KMS-11 (cell line): Measurements from ENCODE around the gene CD83.

Experiments used
- H2AFZ ChIP-seq: fragments of 200-600 bp; sonication (generic); 2 replicates; pipeline ENCODE4 v1.6.1; 2016; ENCODE audit warnings: antibody characterized with exemption, mixed run types, low read depth
- H3K27ac ChIP-seq: fragments of 200-600 bp; sonication (generic); 2 replicates; pipeline ENCODE4 v1.6.1; 2016; ENCODE audit warnings: mild to moderate bottlenecking, mixed run types
- H3K27me3 ChIP-seq: fragments of 200-600 bp; sonication (generic); 2 replicates; pipeline ENCODE4 v1.6.1; 2017; ENCODE audit warnings: mild to moderate bottlenecking, low read depth, mixed run types, moderate library complexity; ENCODE audit not compliant: insufficient read depth
- H3K36me3 ChIP-seq: fragments of 200-600 bp; sonication (generic); 2 replicates; pipeline ENCODE4 v1.6.1; 2017; ENCODE audit warnings: mild to moderate bottlenecking, mixed run types; ENCODE audit not compliant: insufficient read depth
- H3K4me1 ChIP-seq: fragments of 200-600 bp; sonication (generic); 2 replicates; pipeline ENCODE4 v1.6.1; 2016; ENCODE audit warnings: mild to moderate bottlenecking, low read depth, mixed run types; ENCODE audit not compliant: poor library complexity, severe bottlenecking
- H3K4me2 ChIP-seq: fragments of 200-600 bp; sonication (generic); 2 replicates; pipeline ENCODE4 v1.7.0; 2016; ENCODE audit warnings: mild to moderate bottlenecking, mixed run types
- H3K4me3 ChIP-seq: fragments of 200-600 bp; sonication (generic); IDR thresholded peaks from 2 replicates; pipeline ENCODE4 v1.6.1; 2017; ENCODE audit warnings: low read depth, low read length, mixed read lengths; ENCODE audit not compliant: insufficient read depth
- H3K79me2 ChIP-seq: fragments of 200-600 bp; sonication (generic); 2 replicates; pipeline ENCODE4 v1.6.1; 2016; ENCODE audit warnings: low read depth, mixed run types; ENCODE audit not compliant: insufficient read depth
- H3K9ac ChIP-seq: fragments of 200-600 bp; sonication (generic); 2 replicates; pipeline ENCODE4 v1.6.1; 2016; ENCODE audit warnings: mild to moderate bottlenecking, mixed run types
- H4K20me1 ChIP-seq: fragments of 200-600 bp; sonication (generic); 2 replicates; pipeline ENCODE4 v1.6.1; 2016; ENCODE audit warnings: mild to moderate bottlenecking, mixed run types; ENCODE audit not compliant: insufficient read depth
- CTCF ChIP-seq: fragments of 200-600 bp; sonication (generic); conservative IDR thresholded peaks from 2 replicates; pipeline ENCODE4 v1.6.1; 2017; ENCODE audit warnings: low read depth, mild to moderate bottlenecking, antibody characterized with exemption, low read length, moderate library complexity, mixed read lengths

Gene CD83

GRCh38 chr6:14166839-14167238, 49.3 kb downstream of the CD83 start:
- H3K36me3 ChIP-seq, result no peaks in the 10 kb centered on the region
- H3K4me3 ChIP-seq, result no peak overlapping the region
- no peak overlapping the region for H3K4me2 ChIP-seq
- H3K27ac ChIP-seq, result no peak overlapping the region
- no peak overlapping the region for H3K9ac ChIP-seq
- no peaks in the 10 kb centered on the region for H3K4me1 ChIP-seq
- H3K79me2 ChIP-seq, result no peaks in the 10 kb centered on the region
- no peak for TF ChIP-seq CTCF
- no peaks in the 10 kb centered on the region for H4K20me1 ChIP-seq
- no peak overlapping the region for H2AFZ ChIP-seq
- H3K27me3 ChIP-seq, result no peaks in the 10 kb centered on the region

- H3K4me2 ChIP-seq, result no peak overlapping the region
- no peaks in the 10 kb centered on the region for H3K79me2 ChIP-seq
- no peak overlapping the region for H3K9ac ChIP-seq
- H3K4me1 ChIP-seq, result no peaks in the 10 kb centered on the region
- H2AFZ ChIP-seq, result no peak overlapping the region
- TF ChIP-seq CTCF, result no peak
- no peaks in the 10 kb centered on the region for H4K20me1 ChIP-seq
- no peaks in the 10 kb centered on the region for H3K36me3 ChIP-seq
- no peak overlapping the region for H3K4me3 ChIP-seq
- no peaks in the 10 kb centered on the region for H3K27me3 ChIP-seq
- H3K27ac ChIP-seq, result no peak overlapping the region
Observed at GRCh38 chr6:14170128-14170527, 52.6 kb downstream of the CD83 start.

GRCh38 chr6:14172562-14172961, 55.0 kb downstream of the CD83 start:
- Histone ChIP-seq H3K4me1 (no peaks in the 10 kb centered on the region), H3K79me2 (no peaks in the 10 kb centered on the region), H3K9ac (no peak overlapping the region), H3K27ac (no peak overlapping the region), H3K36me3 (no peaks in the 10 kb centered on the region), H2AFZ (no peak overlapping the region), H3K4me2 (no peak overlapping the region), H3K27me3 (no peaks in the 10 kb centered on the region), H3K4me3 (no peak overlapping the region), H4K20me1 (no peaks in the 10 kb centered on the region)
- TF ChIP-seq CTCF, result no peak

- Histone ChIP-seq H2AFZ (no peak overlapping the region), H3K27ac (no peak overlapping the region), H3K4me3 (no peak overlapping the region), H3K9ac (no peak overlapping the region), H3K79me2 (no peaks in the 10 kb centered on the region), H3K4me2 (no peak overlapping the region), H4K20me1 (no peaks in the 10 kb centered on the region), H3K36me3 (no peaks in the 10 kb centered on the region), H3K27me3 (no peaks in the 10 kb centered on the region), H3K4me1 (no peaks in the 10 kb centered on the region)
- no peak for TF ChIP-seq CTCF
Observed at GRCh38 chr6:14174226-14174625, 56.7 kb downstream of the CD83 start.

GRCh38 chr6:14174996-14175395, 57.4 kb downstream of the CD83 start:
- no peaks in the 10 kb centered on the region for H3K79me2 ChIP-seq
- no peak for TF ChIP-seq CTCF
- H3K4me2 ChIP-seq, result no peak overlapping the region
- H3K4me1 ChIP-seq, result no peaks in the 10 kb centered on the region
- H3K4me3 ChIP-seq, result no peak overlapping the region
- H3K36me3 ChIP-seq, result no peaks in the 10 kb centered on the region
- no peaks in the 10 kb centered on the region for H4K20me1 ChIP-seq
- no peak overlapping the region for H3K9ac ChIP-seq
- H2AFZ ChIP-seq, result no peak overlapping the region
- H3K27ac ChIP-seq, result no peak overlapping the region
- no peaks in the 10 kb centered on the region for H3K27me3 ChIP-seq
